CD4-positive, alpha-beta T cell treated with Interferon alpha-2 for 1 hour (primary cell): ENCODE measurements around the gene EPS8L3.
"Not testable (repeated sequence)": the region's sequence is repeated elsewhere in the genome, so short reads cannot be mapped to it uniquely, and the experiment has no call there.

Experiments used
- DNase-seq, 2 donors: peaks; one replicate each; pipeline ENCODE4 v3.0.0-alpha.2; 2020 to 2022

The EPS8L3 gene

GRCh38 chr1:109704173-109704572 lies 59.5 kb downstream of the EPS8L3 start:
- DNase-seq: no peak

GRCh38 chr1:109702940-109703339 lies 60.8 kb downstream of the EPS8L3 start:
- not testable (repeated sequence) for DNase-seq
